GM23338 (cell line): ENCODE data around the gene RAPGEF5. TPM values are rescaled to one million over a fixed set of nuclear protein-coding genes. Genes with fewer than 3 reads are reported as not detected.

Experiments
- ATAC-seq: fragments of 200-7000 bp; cut with Tn5 transposase; 3 replicates; pipeline ENCODE4 v1.9.1; 2020
- DNase-seq: peaks from one replicate; pipeline ENCODE4 v3.0.0-alpha.2; 2015; ENCODE audit warnings: low spot score
- H2AFZ ChIP-seq: fragments of 200-600 bp; sonication (generic); 2 replicates; pipeline ENCODE4 v1.8.0; 2016; ENCODE audit warnings: antibody characterized with exemption, mild to moderate bottlenecking, moderate library complexity
- H3F3A ChIP-seq: fragments of 200-600 bp; sonication (generic); replicated peaks from 2 replicates; pipeline ENCODE4 v1.8.0; 2017; ENCODE audit warnings: antibody characterized with exemption, mixed run types, low read depth
- H3K27ac ChIP-seq: fragments of 200-600 bp; sonication (generic); 2 replicates; pipeline ENCODE4 v1.6.1; 2016; ENCODE audit warnings: low read depth
- H3K27me3 ChIP-seq: fragments of 200-600 bp; sonication (generic); 2 replicates; pipeline ENCODE4 v1.8.0; 2016; ENCODE audit warnings: mild to moderate bottlenecking, mixed run types, moderate library complexity; ENCODE audit not compliant: insufficient read depth
- H3K36me3 ChIP-seq: fragments of 200-600 bp; sonication (generic); 2 replicates; pipeline ENCODE4 v1.8.0; 2016; ENCODE audit warnings: mild to moderate bottlenecking; ENCODE audit not compliant: insufficient read depth
- H3K4me1 ChIP-seq: fragments of 200-600 bp; sonication (generic); 2 replicates; pipeline ENCODE4 v1.8.0; 2016; ENCODE audit warnings: mild to moderate bottlenecking, moderate library complexity; ENCODE audit not compliant: insufficient read depth
- H3K4me2 ChIP-seq: fragments of 200-600 bp; sonication (generic); 2 replicates; pipeline ENCODE4 v1.7.1; 2017; ENCODE audit warnings: mixed run types
- H3K4me3 ChIP-seq: fragments of 200-600 bp; sonication (generic); 2 replicates; pipeline ENCODE4 v1.6.1; 2016; ENCODE audit warnings: mixed run types
- H3K79me2 ChIP-seq: fragments of 200-600 bp; sonication (generic); replicated peaks from 2 replicates; pipeline ENCODE4 v1.8.0; 2017; ENCODE audit warnings: mild to moderate bottlenecking; ENCODE audit not compliant: insufficient read depth
- H3K9me2 ChIP-seq: fragments of 200-600 bp; sonication (generic); 2 replicates; pipeline ENCODE4 v1.8.0; 2017; ENCODE audit not compliant: insufficient read depth
- H4K20me1 ChIP-seq: fragments of 200-600 bp; sonication (generic); replicated peaks from 2 replicates; pipeline ENCODE4 v1.8.0; 2017; ENCODE audit warnings: mild to moderate bottlenecking; ENCODE audit not compliant: insufficient read depth
- H3K27ac Mint-ChIP-seq: 2 replicates; pipeline ENCODE4 v1.8.0; 2020; ENCODE audit warnings: inconsistent platforms, mild to moderate bottlenecking, moderate library complexity, mixed read lengths
- H3K27me3 Mint-ChIP-seq: 3 replicates; pipeline ENCODE4 v1.8.0; 2022; ENCODE audit warnings: low read depth, mild to moderate bottlenecking, moderate library complexity, mixed read lengths, inconsistent platforms; ENCODE audit not compliant: insufficient read depth, poor library complexity
- H3K36me3 Mint-ChIP-seq: 3 replicates; pipeline ENCODE4 v1.8.0; 2021; ENCODE audit warnings: low read depth, mild to moderate bottlenecking, inconsistent platforms, moderate library complexity, mixed read lengths
- H3K4me1 Mint-ChIP-seq: 3 replicates; pipeline ENCODE4 v1.8.0; 2020; ENCODE audit warnings: mild to moderate bottlenecking, inconsistent platforms, mixed read lengths
- H3K4me3 Mint-ChIP-seq: 3 replicates; pipeline ENCODE4 v1.8.0; 2021; ENCODE audit warnings: moderate library complexity, mild to moderate bottlenecking, inconsistent platforms, mixed read lengths
- H3K9me3 Mint-ChIP-seq: 3 replicates; pipeline ENCODE4 v1.8.0; 2020; ENCODE audit warnings: moderate library complexity, mild to moderate bottlenecking, inconsistent platforms, mixed read lengths
- CREB1 ChIP-seq: fragments of 250-450 bp; sonication (Bioruptor Pico); IDR thresholded peaks from 2 replicates; pipeline ENCODE4 v1.5.0; 2020; ENCODE audit warnings: low read depth, mild to moderate bottlenecking, moderate library complexity
- ETS1 ChIP-seq: IDR thresholded peaks from 2 replicates; pipeline ENCODE4 v1.6.1; 2016; ENCODE audit warnings: antibody characterized with exemption
- EZH2 ChIP-seq: fragments of 200-600 bp; sonication (generic); IDR thresholded peaks from one replicate; pipeline ENCODE4 v1.8.0; 2017; ENCODE audit warnings: antibody characterized with exemption, mild to moderate bottlenecking, low read depth; ENCODE audit not compliant: unreplicated experiment
- EZH2phosphoT487 ChIP-seq: fragments of 200-600 bp; sonication (generic); IDR thresholded peaks from one replicate; pipeline ENCODE4 v1.8.1; 2018; ENCODE audit warnings: antibody characterized with exemption; ENCODE audit not compliant: unreplicated experiment
- JUNB ChIP-seq: IDR thresholded peaks from one replicate; pipeline ENCODE4 v1.6.1; 2016; ENCODE audit warnings: antibody characterized with exemption; ENCODE audit not compliant: unreplicated experiment
- POLR2AphosphoS5 ChIP-seq: IDR thresholded peaks from 2 replicates; pipeline ENCODE4 v1.6.1; 2016; ENCODE audit warnings: antibody characterized with exemption, low read depth
- ZNF114 ChIP-seq: fragments of 250-450 bp; sonication (Bioruptor Pico); IDR thresholded peaks from 2 replicates; pipeline ENCODE4 v1.5.0; 2020; ENCODE audit warnings: mild to moderate bottlenecking, moderate library complexity
- ZNF462 ChIP-seq: fragments of 250-450 bp; sonication (Bioruptor Pico); IDR thresholded peaks from 2 replicates; pipeline ENCODE4 v1.5.0; 2020; ENCODE audit warnings: mild to moderate bottlenecking, moderate library complexity
- polyA plus RNA-seq: library from polyadenylated mRNA; unstranded; fragments of >200 nt; fragmentation: Nextera tagmentation; extraction: Ambion mirVana; gene quantifications from 2 replicates; pipeline ENCODE4 v1.2.1, GENCODE V29; 2016
- total RNA-seq: library from RNA; depleted of rRNA; stranded (reverse); fragments of >200 nt; shearing (Covaris generic); gene quantifications from 2 replicates; pipeline ENCODE4 v1.2.3, GENCODE V29; 2014

RAPGEF5 gene
- total and polyA plus RNA-seq, 2 experiments from 2014 or later = 6.3 to 13.1 TPM

GRCh38 chr7:22393913-22394729, 37.2 kb upstream of the RAPGEF5 start (continued):
- TF ChIP-seq ZNF462 (CRISPR knock-in tag) (no peak), EZH2 (no peak), POLR2AphosphoS5 (no peak), JUNB (no peak), CREB1 (CRISPR knock-in tag) (no peak), ETS1 (no peak)

GRCh38 chr7:22390516-22390915, 33.6 kb upstream of the RAPGEF5 start:
- Histone ChIP-seq H3K27ac (no peak overlapping the region), H3K4me2 (no peak overlapping the region), H3K4me1 (peaks cover 11% of the 10 kb centered on the region; the same call in 1 of the 2 replicates), H2AFZ (no peak overlapping the region), H3K4me3 (no peak overlapping the region), H3K79me2 (no peaks in the 10 kb centered on the region), H3K36me3 (no peaks in the 10 kb centered on the region), H3K27me3 (no peaks in the 10 kb centered on the region), H4K20me1 (no peaks in the 10 kb centered on the region), H3K9me2 (0 out of 2 replicates have a peak, but pooled peaks cover 8% of the 10 kb centered on the region), H3F3A (no peaks in the 10 kb centered on the region)
- DNase-seq = no peak
- no peak for ATAC-seq
- no peak overlapping the region for H3K4me3 Mint-ChIP-seq
- no peaks in the 10 kb centered on the region for H3K9me3 Mint-ChIP-seq
- H3K27me3 Mint-ChIP-seq = peaks cover 3% of the 10 kb centered on the region
- H3K27ac Mint-ChIP-seq = no peak overlapping the region
- peaks cover 12% of the 10 kb centered on the region for H3K4me1 Mint-ChIP-seq
- no peaks in the 10 kb centered on the region for H3K36me3 Mint-ChIP-seq
- TF ChIP-seq POLR2AphosphoS5 (no peak), EZH2phosphoT487 (no peak), ETS1 (no peak), ZNF114 (CRISPR knock-in tag) (no peak)
